Ishikawa (cell line): ENCODE measurements around the gene HELZ2.

ENCODE experiments used
- CEBPB ChIP-seq: IDR thresholded peaks from 2 replicates; pipeline ENCODE4 v1.6.1; 2012
- CREB1 ChIP-seq: IDR thresholded peaks from 2 replicates; pipeline ENCODE4 v1.6.1; 2012; ENCODE audit warnings: low read depth
- EGR1 ChIP-seq: IDR thresholded peaks from 2 replicates; pipeline ENCODE4 v1.6.1; 2012
- EP300 ChIP-seq: IDR thresholded peaks from 2 replicates; pipeline ENCODE4 v1.6.1; 2012; ENCODE audit warnings: borderline replicate concordance
- FOXM1 ChIP-seq: IDR thresholded peaks from 2 replicates; pipeline ENCODE4 v1.6.1; 2012; ENCODE audit warnings: low read depth, borderline replicate concordance
- NFIC ChIP-seq: IDR thresholded peaks from 2 replicates; pipeline ENCODE4 v1.6.1; 2012
- RAD21 ChIP-seq: IDR thresholded peaks from 2 replicates; pipeline ENCODE4 v1.6.1; 2012; ENCODE audit warnings: low read depth
- TAF1 ChIP-seq: IDR thresholded peaks from 2 replicates; pipeline ENCODE4 v1.6.1; 2012; ENCODE audit warnings: low read depth, mild to moderate bottlenecking
- TCF12 ChIP-seq: IDR thresholded peaks from 2 replicates; pipeline ENCODE4 v1.6.1; 2012; ENCODE audit warnings: low read depth
- TEAD4 ChIP-seq: IDR thresholded peaks from 2 replicates; pipeline ENCODE4 v1.6.1; 2012
- YY1 ChIP-seq: IDR thresholded peaks from 2 replicates; pipeline ENCODE4 v1.6.1; 2012; ENCODE audit warnings: low read depth
- ZBTB7A ChIP-seq: IDR thresholded peaks from 2 replicates; pipeline ENCODE4 v1.6.1; 2012; ENCODE audit warnings: low read depth
- TF ChIP-seq, protein P1 (sequence below): IDR thresholded peaks from 2 replicates; pipeline ENCODE4 v1.6.1; 2012
- TF ChIP-seq, protein P2 (sequence below): IDR thresholded peaks from 2 replicates; pipeline ENCODE4 v1.6.1; 2012; ENCODE audit warnings: low read depth, mild to moderate bottlenecking
- TF ChIP-seq, protein P3 (sequence below): IDR thresholded peaks from 2 replicates; pipeline ENCODE4 v1.6.1; 2012

Gene HELZ2

GRCh38 chr20:63574156-63574828, at the start of gene HELZ2:
Gene HELZ2 (minus strand): TSS chr20:63574239. CDS start chr20:63572385, 1,854 bp downstream.
- TF ChIP-seq EGR1, result no peak
- TF ChIP-seq TCF12, result no peak
- TF ChIP-seq CREB1, result no peak
- TF ChIP-seq TAF1, result no peak
- TF ChIP-seq, protein P1, sequence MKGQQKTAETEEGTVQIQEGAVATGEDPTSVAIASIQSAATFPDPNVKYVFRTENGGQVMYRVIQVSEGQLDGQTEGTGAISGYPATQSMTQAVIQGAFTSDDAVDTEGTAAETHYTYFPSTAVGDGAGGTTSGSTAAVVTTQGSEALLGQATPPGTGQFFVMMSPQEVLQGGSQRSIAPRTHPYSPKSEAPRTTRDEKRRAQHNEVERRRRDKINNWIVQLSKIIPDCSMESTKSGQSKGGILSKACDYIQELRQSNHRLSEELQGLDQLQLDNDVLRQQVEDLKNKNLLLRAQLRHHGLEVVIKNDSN, result no peak
- TF ChIP-seq NFIC, result no peak

DNA sequence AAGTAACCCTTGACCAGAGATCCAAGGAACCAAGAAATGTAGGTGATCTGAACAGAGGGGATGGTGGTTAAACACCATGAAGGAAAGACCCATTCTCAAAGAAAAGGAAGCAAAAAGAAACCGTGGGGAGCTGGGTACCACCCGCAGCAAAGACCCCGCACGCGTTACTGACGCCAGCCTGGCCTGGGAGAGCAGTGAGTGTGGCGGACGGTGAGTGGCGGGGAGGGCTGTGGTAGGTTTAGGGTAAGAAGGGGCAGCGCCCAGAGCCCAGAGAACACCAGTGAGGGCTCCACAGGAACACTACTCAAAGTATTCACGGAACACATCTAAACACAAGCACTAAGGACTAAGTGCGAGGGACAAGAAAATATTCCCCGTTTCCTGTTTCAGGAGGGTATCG, 48.7 kb upstream of the HELZ2 start:
- no peak for TF ChIP-seq TCF12
- TF ChIP-seq, protein P2, sequence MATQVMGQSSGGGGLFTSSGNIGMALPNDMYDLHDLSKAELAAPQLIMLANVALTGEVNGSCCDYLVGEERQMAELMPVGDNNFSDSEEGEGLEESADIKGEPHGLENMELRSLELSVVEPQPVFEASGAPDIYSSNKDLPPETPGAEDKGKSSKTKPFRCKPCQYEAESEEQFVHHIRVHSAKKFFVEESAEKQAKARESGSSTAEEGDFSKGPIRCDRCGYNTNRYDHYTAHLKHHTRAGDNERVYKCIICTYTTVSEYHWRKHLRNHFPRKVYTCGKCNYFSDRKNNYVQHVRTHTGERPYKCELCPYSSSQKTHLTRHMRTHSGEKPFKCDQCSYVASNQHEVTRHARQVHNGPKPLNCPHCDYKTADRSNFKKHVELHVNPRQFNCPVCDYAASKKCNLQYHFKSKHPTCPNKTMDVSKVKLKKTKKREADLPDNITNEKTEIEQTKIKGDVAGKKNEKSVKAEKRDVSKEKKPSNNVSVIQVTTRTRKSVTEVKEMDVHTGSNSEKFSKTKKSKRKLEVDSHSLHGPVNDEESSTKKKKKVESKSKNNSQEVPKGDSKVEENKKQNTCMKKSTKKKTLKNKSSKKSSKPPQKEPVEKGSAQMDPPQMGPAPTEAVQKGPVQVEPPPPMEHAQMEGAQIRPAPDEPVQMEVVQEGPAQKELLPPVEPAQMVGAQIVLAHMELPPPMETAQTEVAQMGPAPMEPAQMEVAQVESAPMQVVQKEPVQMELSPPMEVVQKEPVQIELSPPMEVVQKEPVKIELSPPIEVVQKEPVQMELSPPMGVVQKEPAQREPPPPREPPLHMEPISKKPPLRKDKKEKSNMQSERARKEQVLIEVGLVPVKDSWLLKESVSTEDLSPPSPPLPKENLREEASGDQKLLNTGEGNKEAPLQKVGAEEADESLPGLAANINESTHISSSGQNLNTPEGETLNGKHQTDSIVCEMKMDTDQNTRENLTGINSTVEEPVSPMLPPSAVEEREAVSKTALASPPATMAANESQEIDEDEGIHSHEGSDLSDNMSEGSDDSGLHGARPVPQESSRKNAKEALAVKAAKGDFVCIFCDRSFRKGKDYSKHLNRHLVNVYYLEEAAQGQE, result no peak
- TF ChIP-seq EGR1, result no peak
- TF ChIP-seq, protein P1, result no peak
- no peak for TF ChIP-seq FOXM1
- TF ChIP-seq TEAD4, result no peak
- no peak for TF ChIP-seq CREB1
- no peak for TF ChIP-seq YY1
- TF ChIP-seq NFIC, result no peak
- TF ChIP-seq ZBTB7A, result no peak
- TF ChIP-seq CEBPB, result no peak
- TF ChIP-seq TAF1, result no peak
- TF ChIP-seq, protein P3, sequence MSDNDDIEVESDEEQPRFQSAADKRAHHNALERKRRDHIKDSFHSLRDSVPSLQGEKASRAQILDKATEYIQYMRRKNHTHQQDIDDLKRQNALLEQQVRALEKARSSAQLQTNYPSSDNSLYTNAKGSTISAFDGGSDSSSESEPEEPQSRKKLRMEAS, result no peak
- no peak for TF ChIP-seq RAD21
- no peak for TF ChIP-seq EP300

- TF ChIP-seq TAF1 (no peak), NFIC (no peak), CREB1 (no peak), YY1 (no peak), ZBTB7A (no peak), EGR1 (no peak)
- TF ChIP-seq, protein P1, result no peak
Observed at GRCh38 chr20:63622096-63622495, 48.1 kb upstream of the HELZ2 start.

DNA sequence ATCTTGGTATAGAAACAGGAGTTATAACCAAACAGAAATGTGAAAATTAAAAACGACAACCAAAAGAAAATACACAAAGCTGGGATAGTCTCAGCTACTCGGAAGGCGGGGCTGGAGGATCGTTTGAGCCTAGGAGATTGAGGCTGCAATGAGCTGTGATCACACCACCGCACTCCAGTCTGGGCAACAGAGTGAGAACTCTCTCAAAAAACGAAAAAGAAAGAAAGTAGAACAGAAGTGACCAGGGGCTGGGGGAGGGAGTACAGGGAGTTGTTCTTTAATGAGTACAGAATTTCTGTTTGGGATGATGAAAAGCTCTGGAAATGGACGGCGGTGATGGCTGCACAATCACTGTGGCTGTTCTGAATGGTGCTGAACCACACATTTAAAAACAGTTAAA, 47.0 kb upstream of the HELZ2 start:
- TF ChIP-seq ZBTB7A (no peak), TEAD4 (no peak), EP300 (no peak), EGR1 (no peak), FOXM1 (no peak), NFIC (no peak), RAD21 (no peak)
- TF ChIP-seq, protein P3, result no peak
- TF ChIP-seq, protein P2, result no peak

GRCh38 chr20:63619505-63619904, 45.5 kb upstream of the HELZ2 start:
- no peak for TF ChIP-seq TAF1
- TF ChIP-seq CEBPB, result no peak
- no peak for TF ChIP-seq NFIC
- no peak for TF ChIP-seq YY1
- TF ChIP-seq EGR1, result no peak
- no peak for TF ChIP-seq TCF12
- TF ChIP-seq, protein P2, result no peak
- TF ChIP-seq, protein P1, result no peak
- no peak for TF ChIP-seq RAD21
- no peak for TF ChIP-seq EP300
- TF ChIP-seq FOXM1, result no peak
- no peak for TF ChIP-seq CREB1
- no peak for TF ChIP-seq TEAD4
- TF ChIP-seq, protein P3, result no peak
- no peak for TF ChIP-seq ZBTB7A
